ENCODE measurements around the gene MARCO.

MARCO gene, protein sequence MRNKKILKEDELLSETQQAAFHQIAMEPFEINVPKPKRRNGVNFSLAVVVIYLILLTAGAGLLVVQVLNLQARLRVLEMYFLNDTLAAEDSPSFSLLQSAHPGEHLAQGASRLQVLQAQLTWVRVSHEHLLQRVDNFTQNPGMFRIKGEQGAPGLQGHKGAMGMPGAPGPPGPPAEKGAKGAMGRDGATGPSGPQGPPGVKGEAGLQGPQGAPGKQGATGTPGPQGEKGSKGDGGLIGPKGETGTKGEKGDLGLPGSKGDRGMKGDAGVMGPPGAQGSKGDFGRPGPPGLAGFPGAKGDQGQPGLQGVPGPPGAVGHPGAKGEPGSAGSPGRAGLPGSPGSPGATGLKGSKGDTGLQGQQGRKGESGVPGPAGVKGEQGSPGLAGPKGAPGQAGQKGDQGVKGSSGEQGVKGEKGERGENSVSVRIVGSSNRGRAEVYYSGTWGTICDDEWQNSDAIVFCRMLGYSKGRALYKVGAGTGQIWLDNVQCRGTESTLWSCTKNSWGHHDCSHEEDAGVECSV

DNA sequence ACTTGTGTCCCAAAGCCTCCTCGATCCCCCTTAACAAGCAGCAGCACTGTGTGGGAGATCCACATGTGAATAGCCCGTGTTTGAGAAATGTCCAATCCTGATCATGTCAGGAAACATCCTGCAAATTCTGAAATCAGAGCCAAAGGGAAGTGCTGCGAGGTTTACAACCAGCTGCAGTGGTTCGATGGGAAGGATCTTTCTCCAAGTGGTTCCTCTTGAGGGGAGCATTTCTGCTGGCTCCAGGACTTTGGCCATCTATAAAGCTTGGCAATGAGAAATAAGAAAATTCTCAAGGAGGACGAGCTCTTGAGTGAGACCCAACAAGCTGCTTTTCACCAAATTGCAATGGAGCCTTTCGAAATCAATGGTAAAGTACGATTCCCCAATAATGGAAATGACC is at the start of gene MARCO:
Gene MARCO (plus strand): TSS at position 164 of the 400 bp plus-strand sequence. CDS start 107 bp downstream, at position 271.
- DNase-seq = no peak

DNA sequence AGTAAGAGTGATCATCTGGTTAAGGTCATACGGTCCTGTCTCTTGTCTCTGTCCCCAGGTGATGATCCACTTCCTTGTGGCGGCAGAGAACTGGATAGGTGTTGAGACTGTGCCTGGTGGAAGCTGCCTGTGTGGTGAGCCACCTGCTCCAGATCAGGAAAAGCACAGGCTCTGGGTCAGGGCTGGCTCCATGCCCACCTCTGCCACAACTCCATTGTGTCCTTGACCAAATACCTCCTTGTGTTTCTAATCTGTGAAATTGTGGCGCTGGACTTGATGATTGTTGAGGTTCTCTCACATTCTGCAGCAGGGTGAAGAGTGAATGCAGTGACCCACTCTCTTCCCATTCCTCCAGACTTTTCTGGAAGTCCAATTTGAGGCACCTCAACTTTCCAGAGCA is 48.9 kb upstream of the MARCO start:
- DNase-seq = no peak

DNA sequence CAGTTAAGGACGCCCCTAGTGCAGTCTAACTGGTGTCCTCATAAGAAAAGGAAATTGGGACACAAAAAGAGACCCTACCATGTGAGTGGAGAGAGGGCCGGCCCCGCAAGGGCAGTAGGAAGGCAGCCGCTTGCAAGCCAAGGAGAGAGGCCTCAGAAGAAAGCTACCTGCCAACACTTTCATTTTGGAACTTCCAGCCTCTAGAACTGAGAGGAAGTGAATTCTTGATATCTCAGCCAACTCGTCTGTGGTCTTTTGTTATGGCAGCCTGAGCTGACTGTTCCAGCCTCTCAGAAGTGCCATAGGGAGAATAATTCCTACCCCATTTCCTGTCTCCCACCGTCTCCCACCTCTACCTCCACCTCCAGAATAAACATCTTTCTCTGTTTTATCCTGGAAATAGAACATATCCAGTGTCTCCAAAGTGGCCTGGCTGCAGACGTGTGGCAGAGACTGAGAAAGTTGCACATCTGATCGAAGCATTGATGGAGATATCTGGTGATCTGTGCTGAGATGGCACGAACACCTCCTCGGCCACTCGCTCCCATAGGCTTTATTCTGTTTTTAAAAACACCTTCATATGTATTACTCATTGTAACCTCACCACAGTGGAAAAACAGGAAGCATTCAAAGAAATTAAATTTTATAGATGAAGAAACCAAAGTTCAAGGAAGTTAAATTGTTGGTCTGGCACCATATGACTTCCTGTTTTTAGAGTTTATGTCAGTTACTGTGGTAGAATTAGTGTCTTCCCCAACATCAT is 39.5 kb upstream of the MARCO start:
- DNase-seq = no peak

- no peak for DNase-seq
These were observed 39.0 kb upstream of the MARCO start for GRCh38 chr2:118903029-118903351.

GRCh38 chr2:118903551-118904479 is 38.2 kb upstream of the MARCO start:
- no peak for DNase-seq

DNA sequence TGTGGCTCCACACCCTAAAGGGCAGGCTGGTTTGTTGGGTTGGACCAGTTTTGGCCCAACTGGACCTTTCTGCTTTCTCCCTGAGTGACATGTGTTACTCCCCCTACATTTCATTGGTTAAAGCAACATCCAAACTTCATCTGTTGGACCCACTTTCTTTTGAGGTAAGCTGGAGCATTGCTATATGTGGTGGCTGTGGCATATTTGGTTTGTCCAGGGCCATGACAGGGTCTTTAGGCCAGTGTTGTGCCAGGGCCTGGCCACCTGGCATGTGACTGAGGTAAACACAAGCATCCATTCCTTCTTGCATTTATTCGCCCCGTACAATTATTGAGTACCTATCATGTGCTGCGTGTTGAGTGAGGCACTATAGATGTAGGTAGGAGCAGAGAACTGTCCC is 36.8 kb upstream of the MARCO start:
- no peak for DNase-seq

DNA sequence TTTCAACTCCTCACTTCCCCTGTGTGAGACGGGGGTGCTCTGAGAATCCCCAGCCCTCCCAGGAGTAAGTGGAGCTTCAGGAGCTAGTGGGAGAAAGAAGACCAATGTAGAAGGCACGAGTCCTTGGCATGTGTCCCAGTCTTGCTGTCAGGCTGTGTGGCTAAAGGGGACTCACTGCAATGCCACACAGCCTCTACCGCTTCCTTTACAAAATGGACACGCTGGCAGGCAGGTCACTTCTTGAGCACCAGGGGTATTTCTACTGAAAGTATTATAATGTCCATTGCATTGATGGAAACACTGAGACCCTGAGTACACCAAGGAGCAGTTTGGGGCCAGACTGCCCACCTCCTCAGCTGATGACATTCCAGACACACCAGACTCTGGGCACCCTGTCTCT is 35.8 kb upstream of the MARCO start:
- DNase-seq = no peak

- no peak for DNase-seq
These were observed 34.2 kb upstream of the MARCO start for GRCh38 chr2:118907759-118908158.

DNA sequence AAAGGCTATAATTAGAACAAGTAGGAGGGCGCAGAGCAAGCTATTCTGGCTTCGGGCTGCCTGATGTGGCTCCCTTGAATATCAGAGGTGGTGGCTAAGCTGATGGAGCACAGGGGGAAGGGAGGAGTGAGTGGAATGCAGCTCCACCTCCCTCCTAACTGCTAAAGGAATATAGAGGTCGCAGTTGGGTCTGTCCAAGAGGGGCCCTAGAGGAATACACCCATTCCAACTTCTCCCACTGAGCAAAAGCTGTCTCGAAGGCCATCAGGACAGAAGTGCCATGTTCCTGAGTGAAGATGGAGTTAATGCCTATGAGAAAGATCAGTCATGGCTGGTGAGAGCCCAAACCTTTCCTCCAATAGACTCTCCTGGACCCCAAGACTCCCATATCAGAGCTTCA is 32.8 kb upstream of the MARCO start:
- no peak for DNase-seq

GRCh38 chr2:118911166-118911856 is 30.7 kb upstream of the MARCO start:
- DNase-seq = no peak

- DNase-seq = no peak
These were observed 30.1 kb upstream of the MARCO start for GRCh38 chr2:118911936-118912335.

GRCh38 chr2:118913131-118913802 is 28.7 kb upstream of the MARCO start:
- no peak for DNase-seq

DNA sequence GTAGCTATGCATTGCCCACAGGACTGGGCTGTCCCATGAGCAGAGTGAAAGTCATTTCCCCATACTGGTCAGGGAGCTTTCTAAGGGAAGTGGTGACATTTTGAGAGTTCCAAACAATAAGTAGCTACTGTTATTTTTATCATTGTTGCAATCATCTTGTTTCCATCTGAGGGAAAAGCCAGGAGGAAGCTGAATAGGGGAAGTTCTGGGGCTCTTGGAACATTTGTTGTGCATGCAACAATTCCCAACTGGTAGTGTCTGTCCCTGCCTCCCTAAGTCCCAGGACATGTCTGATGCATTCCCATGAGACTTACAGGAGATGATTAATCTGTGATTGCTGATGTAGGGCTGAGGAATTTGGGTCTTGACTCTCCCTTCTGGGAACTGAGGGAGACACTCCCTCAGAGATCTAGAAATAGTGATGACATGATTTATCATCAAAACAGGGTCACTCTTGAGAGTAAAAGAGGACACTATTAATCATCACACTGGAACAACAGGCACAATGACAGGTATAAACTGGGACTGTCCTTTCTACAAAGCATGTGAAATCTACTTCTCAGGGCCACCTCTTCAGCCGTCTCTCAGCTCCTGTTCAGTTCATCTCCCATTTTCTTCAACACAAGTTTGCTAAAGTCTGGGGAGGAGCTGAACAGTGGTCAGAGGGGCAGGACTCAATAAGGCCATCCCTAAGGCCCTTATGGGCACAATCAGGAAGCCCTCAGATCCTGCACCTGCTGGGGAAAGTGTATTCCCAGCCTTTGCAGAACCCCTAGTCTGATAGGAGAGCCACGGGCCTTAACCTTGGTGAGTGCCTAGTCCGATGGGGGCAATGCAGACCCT is 28.0 kb upstream of the MARCO start:
- no peak for DNase-seq

- no peak for DNase-seq
These were observed 27.1 kb upstream of the MARCO start for GRCh38 chr2:118914721-118915453.

GRCh38 chr2:118918017-118918416 is 24.0 kb upstream of the MARCO start:
- no peak for DNase-seq

- DNase-seq = no peak
These were observed 20.3 kb upstream of the MARCO start for GRCh38 chr2:118921646-118922045.

GRCh38 chr2:118922254-118922653 is 19.7 kb upstream of the MARCO start:
- no peak for DNase-seq

DNA sequence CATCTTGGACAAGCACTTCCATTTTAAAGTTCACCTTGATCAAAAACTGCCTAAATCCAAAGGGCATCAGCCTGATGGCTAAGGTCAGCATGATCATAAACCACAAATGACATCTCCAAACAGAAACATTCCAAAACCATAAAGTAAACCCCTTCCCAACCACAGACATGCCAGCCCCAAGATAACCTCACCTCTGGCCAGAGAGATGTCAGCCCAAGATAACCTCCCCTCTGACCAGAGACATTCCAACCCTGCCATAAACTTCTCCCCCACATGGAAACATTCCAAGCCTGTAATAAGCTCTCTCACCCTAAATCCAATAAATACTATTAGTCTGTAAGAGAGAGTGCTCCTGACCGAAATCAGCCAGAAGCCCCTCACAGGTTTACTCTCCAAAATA is 18.6 kb upstream of the MARCO start:
- no peak for DNase-seq

DNA sequence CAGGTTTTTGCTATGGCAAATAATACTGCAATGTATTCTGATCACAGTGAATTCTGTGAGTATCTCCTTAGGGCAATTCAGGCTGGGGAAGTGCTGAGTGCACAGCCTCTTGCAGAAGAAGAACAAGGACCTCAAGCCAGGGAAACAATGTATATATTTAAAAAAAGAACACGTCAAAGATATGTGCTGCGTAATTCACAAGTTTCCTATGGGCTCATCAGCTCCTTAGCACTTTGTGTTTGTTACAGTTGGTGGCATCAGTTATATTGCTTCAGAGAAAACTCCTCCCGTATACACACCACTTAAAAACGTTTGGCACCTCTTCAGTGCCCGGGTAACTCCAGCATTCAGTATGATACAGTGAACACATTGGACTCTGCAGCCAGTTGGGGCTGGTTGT is 16.5 kb upstream of the MARCO start:
- no peak for DNase-seq

- no peak for DNase-seq
These were observed 16.0 kb upstream of the MARCO start for GRCh38 chr2:118925981-118926380.
